DND-41 (cell line): Measurements from ENCODE around the gene DAG1.

Experiments
- ATAC-seq: fragments of 200-7000 bp; cut with Tn5 transposase; 3 replicates; pipeline ENCODE4 v1.9.1; 2021; ENCODE audit warnings: low read depth; ENCODE audit not compliant: insufficient read depth
- DNase-seq: peaks from one replicate; pipeline ENCODE4 v3.0.0-alpha.2; 2020
- H2AFZ ChIP-seq: 2 replicates; pipeline ENCODE4 v1.6.0; 2012; ENCODE audit warnings: low read depth, low read length
- H3K27ac ChIP-seq: 2 replicates; pipeline ENCODE4 v1.5.1; 2012; ENCODE audit warnings: low read length, inconsistent platforms
- H3K27me3 ChIP-seq: fragments of 200-600 bp; sonication (generic); 2 replicates; pipeline ENCODE4 v1.6.0; 2012; ENCODE audit warnings: low read length, mild to moderate bottlenecking, inconsistent platforms; ENCODE audit not compliant: insufficient read depth, poor library complexity
- H3K36me3 ChIP-seq: 2 replicates; pipeline ENCODE4 v1.5.1; 2012; ENCODE audit warnings: low read length, inconsistent platforms; ENCODE audit not compliant: insufficient read depth
- H3K4me1 ChIP-seq: 2 replicates; pipeline ENCODE4 v1.5.1; 2012; ENCODE audit warnings: mild to moderate bottlenecking, low read length; ENCODE audit not compliant: insufficient read depth
- H3K4me2 ChIP-seq: 2 replicates; pipeline ENCODE4 v1.6.0; 2012; ENCODE audit warnings: mild to moderate bottlenecking, moderate library complexity, low read length, inconsistent platforms; ENCODE audit not compliant: insufficient read depth
- H3K4me3 ChIP-seq, 2 experiments: fragments of 200-600 bp in 1 of 2; shearing (Covaris generic) in 1 of 2; 2 replicates each; pipeline ENCODE4 v1.5.1; 2012 to 2016; ENCODE audit warnings: inconsistent platforms in 2 of 2, low read length in 2 of 2, mild to moderate bottlenecking in 2 of 2, low read depth in 1 of 2, moderate library complexity in 1 of 2
- H3K79me2 ChIP-seq: 2 replicates; pipeline ENCODE4 v1.6.0; 2012; ENCODE audit warnings: low read length, inconsistent platforms; ENCODE audit not compliant: insufficient read depth
- H3K9ac ChIP-seq: 2 replicates; pipeline ENCODE4 v1.6.0; 2012; ENCODE audit warnings: low read depth, mild to moderate bottlenecking, inconsistent platforms, low read length, moderate library complexity
- H3K9me3 ChIP-seq: 2 replicates; pipeline ENCODE4 v1.5.1; 2012; ENCODE audit warnings: low read length, moderate library complexity, mild to moderate bottlenecking, inconsistent platforms; ENCODE audit not compliant: insufficient read depth, severe bottlenecking
- H4K20me1 ChIP-seq: 2 replicates; pipeline ENCODE4 v1.6.0; 2012; ENCODE audit warnings: low read length; ENCODE audit not compliant: insufficient read depth
- CTCF ChIP-seq: IDR thresholded peaks from 2 replicates; pipeline ENCODE4 v1.5.1; 2012; ENCODE audit warnings: borderline replicate concordance, low read length, moderate library complexity, mild to moderate bottlenecking; ENCODE audit not compliant: poor library complexity, severe bottlenecking; ENCODE audit errors: extremely low read depth
- EZH2 ChIP-seq: IDR thresholded peaks from 3 replicates; pipeline ENCODE4 v1.6.1; 2012; ENCODE audit warnings: borderline replicate concordance, low read depth, mild to moderate bottlenecking, moderate library complexity, low read length, inconsistent platforms; ENCODE audit not compliant: severe bottlenecking

DAG1 gene

GRCh38 chr3:49518441-49518840 is 48.4 kb downstream of the DAG1 start:
- H3K27ac ChIP-seq = no peak overlapping the region
- H3K4me2 ChIP-seq = no peak overlapping the region
- peaks cover 8% of the 10 kb centered on the region for H3K79me2 ChIP-seq
- no peaks in the 10 kb centered on the region for H3K9me3 ChIP-seq
- H3K9ac ChIP-seq = no peak overlapping the region
- DNase-seq (no peak), ATAC-seq (no peak)
- H3K4me3 ChIP-seq = no peak overlapping the region
- H3K4me1 ChIP-seq = no peaks in the 10 kb centered on the region
- no peak for TF ChIP-seq CTCF
- H4K20me1 ChIP-seq = peaks cover 14% of the 10 kb centered on the region
- H3K27me3 ChIP-seq = no peaks in the 10 kb centered on the region
- H2AFZ ChIP-seq = no peak overlapping the region
- H3K36me3 ChIP-seq = peaks cover 51% of the 10 kb centered on the region

- ATAC-seq (no peak), DNase-seq (no peak)
- H4K20me1 ChIP-seq = peaks cover 14% of the 10 kb centered on the region
- H3K4me1 ChIP-seq = no peaks in the 10 kb centered on the region
- H3K36me3 ChIP-seq = peaks cover 55% of the 10 kb centered on the region
- no peak overlapping the region for H3K4me3 ChIP-seq
- no peak for TF ChIP-seq EZH2
- no peak for TF ChIP-seq CTCF
- H3K9me3 ChIP-seq = no peaks in the 10 kb centered on the region
- H3K4me2 ChIP-seq = no peak overlapping the region
- no peaks in the 10 kb centered on the region for H3K27me3 ChIP-seq
- H3K9ac ChIP-seq = no peak overlapping the region
- peaks cover 13% of the 10 kb centered on the region for H3K79me2 ChIP-seq
- H3K27ac ChIP-seq = no peak overlapping the region
- H2AFZ ChIP-seq = no peak overlapping the region
Measured at GRCh38 chr3:49519296-49519695, 49.2 kb downstream of the DAG1 start.

GRCh38 chr3:49519916-49520385 is 49.9 kb downstream of the DAG1 start:
- Histone ChIP-seq H3K4me2 (no peak overlapping the region), H4K20me1 (peaks cover 14% of the 10 kb centered on the region), H3K27ac (no peak overlapping the region), H2AFZ (no peak overlapping the region), H3K79me2 (peaks cover 13% of the 10 kb centered on the region), H3K4me3 (no peak overlapping the region), H3K4me1 (no peaks in the 10 kb centered on the region), H3K36me3 (peaks cover 57% of the 10 kb centered on the region), H3K9me3 (no peaks in the 10 kb centered on the region), H3K27me3 (no peaks in the 10 kb centered on the region), H3K9ac (no peak overlapping the region)
- TF ChIP-seq CTCF = no peak
- no peak for TF ChIP-seq EZH2
- no peak for ATAC-seq
- DNase-seq = no peak
